Stimulated activated CD4-positive, alpha-beta T cell treated with anti-CD3 and anti-CD28 coated beads, Interleukin-1b, Interleukin-23, amount 100 ng/mL, for 1 hour (primary cell): ENCODE results near the gene GSTM1.
"Not testable (repeated sequence)": the region's sequence is repeated elsewhere in the genome, so short reads cannot be mapped to it uniquely, and the experiment has no call there.

Experiments
- DNase-seq, 2 donors: peaks; one replicate each; pipeline ENCODE4 v3.0.0-alpha.2; 2020; ENCODE audit warnings: low read depth in 2 of 2

Gene GSTM1

GRCh38 chr1:109697861-109698260 is 10.2 kb downstream of the GSTM1 start:
- DNase-seq, result not testable (repeated sequence)

- DNase-seq, result not testable (repeated sequence)
Observed at GRCh38 chr1:109702940-109703339, 15.3 kb downstream of the GSTM1 start.

DNA sequence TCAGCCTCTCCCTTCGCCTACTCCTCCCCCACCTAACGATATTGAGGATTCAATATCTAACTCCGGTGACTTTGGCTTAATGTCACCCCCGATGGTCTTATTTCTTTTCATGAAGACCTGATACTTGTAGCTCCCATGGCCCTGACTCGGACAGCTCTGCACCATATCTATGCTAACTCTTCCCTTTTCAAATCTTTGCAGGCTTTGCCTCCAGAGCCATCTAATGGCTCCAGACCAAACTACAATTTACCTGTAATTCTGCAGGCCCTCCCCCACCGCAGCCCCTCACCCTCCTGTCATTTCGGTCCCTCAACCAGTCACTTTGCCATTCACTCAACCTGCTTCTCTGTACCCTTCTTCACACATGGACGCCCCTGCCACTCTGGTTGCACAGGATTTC is 16.6 kb downstream of the GSTM1 start:
- DNase-seq, result no peak

DNA sequence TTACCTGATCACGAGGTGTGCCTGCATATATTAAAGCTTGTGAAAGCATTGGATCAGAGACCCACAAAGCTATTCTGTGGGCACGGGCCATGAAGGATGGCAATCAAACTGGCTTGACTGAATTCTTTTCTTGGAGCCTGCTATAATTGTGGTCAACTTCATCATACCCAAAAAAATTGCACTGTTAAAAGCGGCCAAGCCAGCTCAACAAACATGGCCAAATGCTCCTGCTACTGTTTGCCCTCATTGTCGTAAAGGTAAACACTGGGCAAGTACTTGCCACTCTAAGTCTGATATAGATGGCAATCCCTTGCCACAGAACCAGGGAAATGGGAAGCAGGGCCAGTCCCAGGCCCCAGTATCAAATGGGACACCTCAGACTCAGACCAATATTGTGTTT is 17.8 kb downstream of the GSTM1 start:
- no peak for DNase-seq

GRCh38 chr1:109708949-109709348 is 21.3 kb downstream of the GSTM1 start:
- not testable (repeated sequence) for DNase-seq

GRCh38 chr1:109709822-109710221 is 22.2 kb downstream of the GSTM1 start:
- not testable (repeated sequence) for DNase-seq

DNA sequence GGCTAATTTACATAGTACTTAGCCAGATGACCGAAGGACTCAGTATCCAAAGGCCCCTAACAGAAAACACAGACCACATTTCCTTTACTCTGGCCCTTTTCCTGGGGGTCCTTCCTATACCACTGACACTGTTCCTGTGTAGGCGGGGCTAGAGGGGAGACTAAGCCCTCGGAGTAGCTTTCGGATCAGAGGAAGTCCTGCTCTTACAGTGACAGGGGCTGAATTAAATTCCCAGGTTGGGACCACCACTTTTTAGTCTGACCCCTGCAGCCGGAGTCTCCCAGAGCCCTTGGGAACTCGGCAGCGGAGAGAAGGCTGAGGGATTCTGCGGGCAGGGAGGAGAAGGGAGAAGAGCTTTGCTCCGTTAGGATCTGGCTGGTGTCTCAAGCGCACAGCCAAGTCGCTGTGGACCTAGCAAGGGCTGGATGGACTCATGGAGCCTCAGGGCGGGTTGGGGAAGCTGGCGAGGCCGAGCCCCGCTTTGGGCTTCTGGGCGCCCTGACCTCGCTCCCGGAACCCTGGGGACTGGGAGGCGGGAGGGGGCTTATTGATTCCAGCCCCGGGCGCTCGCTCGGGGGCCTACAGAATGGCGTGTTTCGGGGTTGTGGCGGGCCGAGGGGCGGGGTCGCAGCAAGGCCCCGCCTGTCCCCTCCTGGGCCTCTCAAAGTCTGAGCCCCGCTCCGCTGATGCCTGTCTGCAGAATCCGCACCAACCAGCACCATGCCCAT is 24.1 kb downstream of the GSTM1 start, which contains the start of gene GSTM5:
Gene GSTM5 (plus strand): TSS at position 659 of the 728 bp plus-strand sequence. CDS start 62 bp downstream, at position 721.
- DNase-seq, result not testable (repeated sequence)

DNA sequence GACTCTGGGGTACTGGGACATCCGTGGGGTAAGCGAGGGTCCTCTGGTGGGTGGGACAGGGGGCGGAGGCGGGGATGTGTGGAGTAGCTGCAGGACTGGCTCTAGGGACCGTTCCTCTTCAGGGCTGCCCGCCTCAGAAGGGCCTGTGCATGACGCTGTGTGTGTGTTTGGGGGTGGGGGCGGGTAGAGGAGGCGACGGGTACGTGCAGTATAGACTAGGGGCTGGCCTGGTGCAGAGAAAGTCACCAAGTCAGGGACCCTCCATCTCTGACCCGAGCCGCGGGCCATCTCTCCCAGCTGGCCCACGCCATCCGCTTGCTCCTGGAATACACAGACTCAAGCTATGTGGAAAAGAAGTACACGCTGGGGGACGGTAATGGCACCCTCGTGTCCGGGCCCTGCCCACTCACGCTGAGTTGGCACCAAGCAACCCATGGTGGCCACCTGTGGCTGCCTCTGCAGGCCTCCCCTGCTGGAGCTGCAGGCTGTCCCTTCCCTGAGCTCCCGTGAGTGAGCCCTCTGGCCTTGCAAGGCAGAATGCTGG is 24.8 kb downstream of the GSTM1 start:
- no peak for DNase-seq

DNA sequence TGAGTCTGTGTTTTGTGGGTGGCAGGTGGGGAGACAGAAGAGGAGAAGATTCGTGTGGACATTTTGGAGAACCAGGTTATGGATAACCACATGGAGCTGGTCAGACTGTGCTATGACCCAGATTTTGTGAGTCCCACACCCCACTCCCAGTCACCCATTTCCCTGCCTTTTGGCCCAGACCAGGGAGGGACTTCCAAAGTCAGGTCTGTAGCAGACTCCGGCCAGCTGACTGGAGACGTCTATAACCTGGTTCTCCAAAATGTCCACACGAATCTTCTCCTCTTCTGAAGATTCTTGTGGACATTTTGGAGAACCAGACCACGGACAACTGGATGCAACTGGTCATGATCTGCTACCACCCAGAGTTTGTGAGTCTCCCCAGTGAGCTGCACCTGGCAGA is 26.0 kb downstream of the GSTM1 start:
- DNase-seq, result no peak

GRCh38 chr1:109714661-109715372 is 27.2 kb downstream of the GSTM1 start:
- DNase-seq, result no peak

GRCh38 chr1:109716121-109716520 is 28.5 kb downstream of the GSTM1 start:
- no peak for DNase-seq

GRCh38 chr1:109716570-109717090 is 29.0 kb downstream of the GSTM1 start:
- DNase-seq, result no peak

- DNase-seq, result no peak
Observed at GRCh38 chr1:109717729-109718128, 30.1 kb downstream of the GSTM1 start.

GRCh38 chr1:109718495-109718894 is 30.9 kb downstream of the GSTM1 start:
- DNase-seq, result no peak

DNA sequence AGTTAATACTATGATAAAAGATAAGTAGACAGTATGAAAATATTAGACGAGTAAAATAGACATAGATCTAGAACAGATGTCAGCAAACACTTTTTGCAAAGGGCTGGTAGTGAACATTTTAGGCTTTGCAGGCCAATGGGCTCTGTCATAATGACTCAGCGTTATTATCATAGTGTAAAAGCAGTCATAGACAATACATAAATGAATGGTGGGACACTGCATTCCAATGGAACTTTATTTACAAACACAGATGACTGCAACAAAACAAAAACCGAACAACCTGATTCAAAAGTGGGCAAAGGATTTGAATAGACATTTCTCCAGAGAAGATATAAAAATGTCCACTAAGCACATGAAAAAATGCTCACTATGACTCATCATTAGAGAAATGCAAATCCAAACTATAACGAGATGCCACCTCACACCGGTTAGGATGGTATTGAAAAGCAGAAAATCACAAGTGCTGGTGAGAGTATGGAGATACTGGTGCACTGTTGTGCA is 31.8 kb downstream of the GSTM1 start:
- no peak for DNase-seq

DNA sequence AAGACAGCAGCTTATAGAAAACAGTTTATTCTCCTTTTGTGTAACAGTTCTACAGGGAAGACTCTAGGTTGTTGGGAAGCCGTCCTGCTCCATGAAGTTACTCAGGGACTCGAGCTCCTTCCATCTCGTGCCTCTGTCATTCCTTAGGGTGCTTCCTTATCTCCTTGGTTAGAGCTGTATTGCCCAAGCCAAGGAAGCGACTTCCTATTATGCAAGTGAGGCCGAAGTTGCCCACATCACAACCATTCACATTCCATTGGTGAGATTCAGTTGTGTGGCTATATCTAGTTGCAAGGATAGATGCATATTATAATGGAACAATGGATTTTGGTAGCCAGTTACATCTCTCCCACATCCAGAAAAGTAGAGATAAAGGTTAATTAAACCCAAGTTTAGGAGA is 33.4 kb downstream of the GSTM1 start:
- no peak for DNase-seq

- no peak for DNase-seq
Observed at GRCh38 chr1:109721971-109722370, 34.4 kb downstream of the GSTM1 start.

GRCh38 chr1:109722908-109723691 is 35.5 kb downstream of the GSTM1 start:
- DNase-seq, result no peak

- DNase-seq, result no peak
Observed at GRCh38 chr1:109724933-109725332, 37.3 kb downstream of the GSTM1 start.

DNA sequence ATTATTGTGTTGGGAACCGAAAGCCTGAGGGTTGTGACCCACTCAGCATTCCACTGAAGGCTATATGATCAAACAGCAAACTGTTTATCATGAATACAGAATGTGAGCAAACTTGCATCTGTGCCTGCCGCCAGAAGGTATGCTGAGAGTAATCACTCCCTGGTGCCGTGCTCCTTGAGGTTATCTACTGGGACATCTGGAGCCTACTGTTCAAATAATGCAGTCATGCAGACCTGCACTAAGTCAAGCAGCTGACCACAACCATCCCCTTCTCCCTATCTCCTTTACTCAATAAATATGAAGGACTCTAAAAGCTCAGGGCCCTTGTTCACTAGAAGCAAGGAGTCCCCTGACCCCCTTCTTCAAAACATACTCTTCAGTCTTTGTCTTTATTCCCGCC is 37.9 kb downstream of the GSTM1 start:
- DNase-seq, result no peak

DNA sequence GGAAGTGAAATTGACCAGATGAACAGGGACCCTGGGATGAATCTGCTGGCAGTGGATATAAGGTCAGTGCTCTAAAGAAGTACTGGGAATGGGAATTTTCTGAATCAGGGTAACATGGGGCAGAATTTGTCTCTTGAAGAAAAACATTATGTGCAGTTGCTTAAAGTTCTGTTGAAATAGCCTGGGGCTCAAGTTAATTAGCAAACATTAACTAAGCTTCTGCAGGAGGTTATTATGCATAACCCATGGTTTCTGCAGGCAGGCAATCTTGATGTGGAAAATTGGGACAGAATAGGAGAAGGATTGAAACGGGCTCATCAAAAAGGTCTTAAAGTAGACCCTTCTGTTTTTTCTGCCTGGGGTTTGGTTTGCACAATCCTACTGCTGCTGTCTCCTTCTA is 38.4 kb downstream of the GSTM1 start:
- no peak for DNase-seq
